A549 (cell line): Measurements from ENCODE around the gene GFOD2. TPM values are rescaled to one million over a fixed set of nuclear protein-coding genes. Genes with fewer than 3 reads are reported as not detected.

Source experiments
- ATAC-seq, 2 experiments: fragments of 200-7000 bp in 1 of 2; fragments of >200 bp in 1 of 2; cut with Nextera tagmentation in 1 of 2; cut with Tn5 transposase in 1 of 2; 3 replicates each; pipeline versions ENCODE4 v1.8.0 to v1.9.1; 2018 to 2020; ENCODE audit warnings: mild to moderate bottlenecking in 1 of 2, moderate library complexity in 1 of 2
- CTCF ChIA-PET: fragments of 300-600 bp; sonication (Branson Sonifier 250); formaldehyde crosslinking; extraction: SDS; loops from one replicate; lab custom pipeline; 2021; ENCODE audit warnings: antibody characterized with exemption, inconsistent platforms; lab: Yijun Ruan, JAX
- POLR2A ChIA-PET: fragments of 350-600 bp; formaldehyde crosslinking; extraction: SDS; loops from one replicate; lab custom pipeline; 2021; ENCODE audit warnings: antibody characterized with exemption, inconsistent platforms; lab: Yijun Ruan, JAX
- DNase-seq, 2 experiments: peaks; one replicate each; pipeline versions ENCODE4 v3.0.0 to v3.0.0-alpha.2; 2011 to 2016; ENCODE audit warnings: low read depth in 1 of 2, low spot score in 1 of 2
- FAIRE-seq: peaks from 2 replicates; lab custom pipeline; 2011; peaks lifted over from hg19 to GRCh38; lab: Jason Lieb, UNC
- H3K27ac ChIP-seq, 2 experiments: fragments of >200 bp; sonication (Bioruptor Twin); formaldehyde crosslinking; 3 replicates each; pipeline ENCODE4 v1.5.1; 2016 to 2017
- H3K4me1 ChIP-seq: fragments of >200 bp; sonication (Bioruptor Twin); formaldehyde crosslinking; 3 replicates; pipeline ENCODE4 v1.6.1; 2016
- H3K4me2 ChIP-seq: fragments of >200 bp; sonication (Bioruptor Twin); formaldehyde crosslinking; 3 replicates; pipeline ENCODE4 v1.6.1; 2016
- H3K4me3 ChIP-seq: fragments of >200 bp; sonication (Bioruptor Twin); formaldehyde crosslinking; 3 replicates; pipeline ENCODE4 v1.5.1; 2016
- H3K9me3 ChIP-seq: fragments of >200 bp; sonication (Bioruptor Twin); formaldehyde crosslinking; 3 replicates; pipeline ENCODE4 v1.6.1; 2016
- BCL3 ChIP-seq: fragments of >200 bp; sonication (Bioruptor Twin); formaldehyde crosslinking; IDR thresholded peaks from 3 replicates; pipeline ENCODE4 v1.6.1; 2016
- BHLHE40 ChIP-seq: IDR thresholded peaks from 2 replicates; pipeline ENCODE4 v1.6.1; 2012; ENCODE audit warnings: low read depth, low read length, inconsistent platforms
- CEBPB ChIP-seq, 2 experiments: fragments of >200 bp in 1 of 2; sonication (Bioruptor Twin) in 1 of 2; formaldehyde crosslinking in 1 of 2; IDR thresholded peaks; 2 replicates each; pipeline ENCODE4 v1.6.1; 2012 to 2016
- CHD2 ChIP-seq: fragments of 150-350 bp; IDR thresholded peaks from 2 replicates; pipeline ENCODE4 v1.6.1; 2014; ENCODE audit warnings: low read length; ENCODE audit not compliant: partially characterized antibody
- E2F6 ChIP-seq: IDR thresholded peaks from 2 replicates; pipeline ENCODE4 v1.6.1; 2012; ENCODE audit warnings: low read depth, borderline replicate concordance
- EHMT2 ChIP-seq: fragments of 200-600 bp; sonication (generic); IDR thresholded peaks from 2 replicates; pipeline ENCODE4 v1.6.1; 2016; ENCODE audit warnings: antibody characterized with exemption, low read depth, mild to moderate bottlenecking, moderate library complexity
- ELK1 ChIP-seq: fragments of 150-350 bp; IDR thresholded peaks from 2 replicates; pipeline ENCODE4 v1.6.1; 2014; ENCODE audit warnings: low read depth, mild to moderate bottlenecking, low read length
- EP300 ChIP-seq, 2 experiments: fragments of >200 bp; sonication (Bioruptor Twin); formaldehyde crosslinking; IDR thresholded peaks; 2 replicates in 1 of 2; 3 replicates in 1 of 2; pipeline ENCODE4 v1.6.1; 2016 to 2017
- FOSB ChIP-seq: fragments of 250-450 bp; sonication (Bioruptor Pico); IDR thresholded peaks from 2 replicates; pipeline ENCODE4 v1.5.0; 2020; ENCODE audit warnings: mild to moderate bottlenecking, moderate library complexity
- FOXS1 ChIP-seq: fragments of 250-450 bp; sonication (Bioruptor Pico); IDR thresholded peaks from 2 replicates; pipeline ENCODE4 v1.5.0; 2020; ENCODE audit warnings: mild to moderate bottlenecking, moderate library complexity
- GATA3 ChIP-seq: IDR thresholded peaks from 2 replicates; pipeline ENCODE4 v1.6.1; 2012; ENCODE audit warnings: borderline replicate concordance
- HOXB13 ChIP-seq: fragments of 250-450 bp; sonication (Bioruptor Pico); IDR thresholded peaks from 2 replicates; pipeline ENCODE4 v1.5.0; 2020; ENCODE audit warnings: low read depth, mild to moderate bottlenecking, moderate library complexity
- JUN ChIP-seq, 2 experiments: fragments of >200 bp; sonication (Bioruptor Twin); formaldehyde crosslinking; IDR thresholded peaks; 2 replicates in 1 of 2; 3 replicates in 1 of 2; pipeline ENCODE4 v1.6.1; 2016 to 2017
- JUNB ChIP-seq: fragments of >200 bp; sonication (Bioruptor Twin); formaldehyde crosslinking; IDR thresholded peaks from 2 replicates; pipeline ENCODE4 v1.6.1; 2016
- MAZ ChIP-seq: fragments of 150-350 bp; IDR thresholded peaks from 2 replicates; pipeline ENCODE4 v1.6.1; 2014; ENCODE audit warnings: antibody characterized with exemption, low read depth, low read length, borderline replicate concordance
- MYC ChIP-seq: IDR thresholded peaks from 2 replicates; pipeline ENCODE4 v1.6.1; 2012; ENCODE audit warnings: mild to moderate bottlenecking, inconsistent platforms, low read length, improper control_type of control experiment, borderline replicate concordance
- NR3C1 ChIP-seq: fragments of >200 bp; sonication (Bioruptor Twin); formaldehyde crosslinking; IDR thresholded peaks from 3 replicates; pipeline ENCODE4 v1.6.1; 2017
- PBX3 ChIP-seq: IDR thresholded peaks from 2 replicates; pipeline ENCODE4 v1.6.1; 2012
- PHF8 ChIP-seq: fragments of 200-600 bp; sonication (generic); IDR thresholded peaks from 2 replicates; pipeline ENCODE4 v1.6.1; 2016; ENCODE audit warnings: low read depth, mild to moderate bottlenecking, antibody characterized with exemption, moderate library complexity, borderline replicate concordance
- RARB ChIP-seq: fragments of 250-450 bp; sonication (Bioruptor Pico); IDR thresholded peaks from 2 replicates; pipeline ENCODE4 v1.8.0; 2021; ENCODE audit warnings: mild to moderate bottlenecking, moderate library complexity
- RFX5 ChIP-seq: fragments of 450-650 bp; IDR thresholded peaks from 2 replicates; pipeline ENCODE4 v1.7.1; 2014; ENCODE audit warnings: antibody characterized with exemption, mild to moderate bottlenecking, moderate library complexity
- SMC3 ChIP-seq: fragments of >200 bp; sonication (Bioruptor Twin); formaldehyde crosslinking; IDR thresholded peaks from 3 replicates; pipeline ENCODE4 v1.6.1; 2018; ENCODE audit warnings: inconsistent platforms
- ZFP36 ChIP-seq: fragments of 450-650 bp; IDR thresholded peaks from 2 replicates; pipeline ENCODE4 v1.6.1; 2014; ENCODE audit warnings: borderline replicate concordance; ENCODE audit not compliant: partially characterized antibody
- ZSCAN20 ChIP-seq: fragments of 250-450 bp; sonication (Bioruptor Pico); IDR thresholded peaks from 2 replicates; pipeline ENCODE4 v1.8.0; 2022; ENCODE audit warnings: mild to moderate bottlenecking, moderate library complexity
- WGBS: methylation state at CpG from one replicate; pipeline ENCODE4 v1.1.6; 2017; ENCODE audit errors: missing lambda C conversion rate; 5-methylcytosine and 5-hydroxymethylcytosine counted together
- polyA plus RNA-seq, 4 experiments: library from polyadenylated mRNA; depleted of rRNA in 3 of 4; stranded (reverse); fragments of >200 nt; fragmentation: RNase III in 1 of 4; extraction: RNeasy Plus Mini Kit Qiagen cat#74134 plus additional on column Dnase treatment in 1 of 4; gene quantifications; 2 replicates in 3 of 4; 3 replicates in 1 of 4; pipeline ENCODE4 v1.2.3, GENCODE V29; 2011 to 2017

The GFOD2 gene
- polyA plus RNA-seq, 2 of the 4 experiments (the other 2 are of a cell fraction) = 10.3 to 16.4 TPM

GRCh38 chr16:67683767-67684166 lies 35.3 kb downstream of the GFOD2 start:
- H3K9me3 ChIP-seq = no peaks in the 10 kb centered on the region
- WGBS = 96% methylated on average over 4 of the region's 4 CpGs
- no peak overlapping the region for H3K4me3 ChIP-seq
- no peak overlapping the region for H3K27ac ChIP-seq
- no peak for FAIRE-seq
- H3K4me1 ChIP-seq = no peaks in the 10 kb centered on the region
- POLR2A ChIA-PET = no interaction called here
- no peak overlapping the region for H3K4me2 ChIP-seq
- TF ChIP-seq HOXB13 (CRISPR knock-in tag) = no peak
- no peak for TF ChIP-seq MAZ
- TF ChIP-seq ZFP36 = no peak
- no peak for TF ChIP-seq EP300 (IDR thresholded peaks at IDR 0.05)
- TF ChIP-seq NR3C1 = no peak
- CTCF ChIA-PET = interaction anchor here (2.0 to 5.0 kb wide), 4 partner anchors 11 to 190 kb away, joined by 6 to 36 read pairs (median 12); no protein-coding TSS in a partner anchor
- no peak for DNase-seq
- no peak for ATAC-seq

GRCh38 chr16:67679935-67680897 lies 38.9 kb downstream of the GFOD2 start:
- H3K27ac ChIP-seq = no peak overlapping the region
- CTCF ChIA-PET = interaction anchor here (0.9 to 5.0 kb wide), 5 partner anchors 7 to 199 kb away, joined by 3 to 36 read pairs (median 3); partner anchors contain the start of gene C16orf86
- no peak overlapping the region for H3K4me2 ChIP-seq
- no peak overlapping the region for H3K4me3 ChIP-seq
- FAIRE-seq = no peak
- POLR2A ChIA-PET = no interaction called here
- WGBS = 83% methylated on average over 10 of the region's 10 CpGs
- TF ChIP-seq E2F6 = no peak
- no peak for TF ChIP-seq ZFP36
- TF ChIP-seq HOXB13 (CRISPR knock-in tag) = no peak
- TF ChIP-seq PHF8 = no peak
- no peak for TF ChIP-seq MAZ
- no peak for TF ChIP-seq BHLHE40
- TF ChIP-seq ELK1 = no peak
- no peak for TF ChIP-seq RARB
- no peak for TF ChIP-seq EHMT2
- no peak for TF ChIP-seq FOXS1
- no peak for TF ChIP-seq BCL3
- no peak for TF ChIP-seq PBX3
- no peak for TF ChIP-seq GATA3
- no peak for DNase-seq
- no peaks in the 10 kb centered on the region for H3K4me1 ChIP-seq
- ATAC-seq = no peak
- no peaks in the 10 kb centered on the region for H3K9me3 ChIP-seq

- H3K4me3 ChIP-seq = no peak overlapping the region
- no peak overlapping the region for H3K27ac ChIP-seq
- no peak for FAIRE-seq
- H3K4me2 ChIP-seq = no peak overlapping the region
- WGBS = 90% methylated on average over 12 of the region's 12 CpGs
- DNase-seq = no peak
- H3K4me1 ChIP-seq = no peaks in the 10 kb centered on the region
- ChIA-PET CTCF (interaction anchor here (0.5 to 1.5 kb wide), 3 partner anchors 9 to 34 kb away, joined by 3 to 5 read pairs (median 3); partner anchors contain the start of gene CARMIL2), POLR2A (no interaction called here)
- no peaks in the 10 kb centered on the region for H3K9me3 ChIP-seq
- ATAC-seq = no peak
- no peak for TF ChIP-seq MYC
- TF ChIP-seq PBX3 = no peak
- no peak for TF ChIP-seq CEBPB (IDR thresholded peaks at IDR 0.05)
- no peak for TF ChIP-seq ZSCAN20 (CRISPR knock-in tag)
- TF ChIP-seq BCL3 = no peak
- no peak for TF ChIP-seq JUN (IDR thresholded peaks at IDR 0.05)
- no peak for TF ChIP-seq SMC3
- no peak for TF ChIP-seq RFX5
- TF ChIP-seq FOSB (CRISPR knock-in tag) = no peak
- no peak for TF ChIP-seq CHD2
- TF ChIP-seq JUNB = no peak
Measured at GRCh38 chr16:67678354-67679023, 40.6 kb downstream of the GFOD2 start.
